Nephron progenitor cell (in vitro differentiated cells): ENCODE data around the gene UBXN6.
A peak's percentile ranks its signal among the peaks of the same experiment; 100 is the strongest.

Source experiments
- DNase-seq: peaks from one replicate; pipeline ENCODE4 v3.0.0; 2021
- H3K27ac Mint-ChIP-seq: 2 replicates; pipeline ENCODE4 v1.8.0; 2021; ENCODE audit warnings: mild to moderate bottlenecking, moderate library complexity, mixed read lengths
- H3K27me3 Mint-ChIP-seq: 2 replicates; pipeline ENCODE4 v1.8.0; 2021; ENCODE audit warnings: mild to moderate bottlenecking, low read depth, mixed read lengths; ENCODE audit not compliant: poor library complexity
- H3K36me3 Mint-ChIP-seq: 2 replicates; pipeline ENCODE4 v1.8.0; 2021; ENCODE audit warnings: low read depth, mixed read lengths
- H3K4me1 Mint-ChIP-seq: 2 replicates; pipeline ENCODE4 v1.8.0; 2021; ENCODE audit warnings: mixed read lengths
- H3K4me3 Mint-ChIP-seq: 2 replicates; pipeline ENCODE4 v1.8.0; 2021; ENCODE audit warnings: mild to moderate bottlenecking, moderate library complexity, mixed read lengths
- H3K9me3 Mint-ChIP-seq: 2 replicates; pipeline ENCODE4 v1.8.0; 2021; ENCODE audit warnings: mild to moderate bottlenecking, moderate library complexity, mixed read lengths
- CTCF ChIP-seq: fragments of 200-600 bp; sonication (generic); IDR thresholded peaks from 2 replicates; pipeline ENCODE4 v1.5.0; 2021; ENCODE audit warnings: antibody characterized with exemption

The UBXN6 gene

GRCh38 chr19:4491446-4491845, 33.9 kb upstream of the UBXN6 start:
- DNase-seq: no peak
- H3K4me3 Mint-ChIP-seq: no peak overlapping the region
- H3K27ac Mint-ChIP-seq: no peak overlapping the region
- no peaks in the 10 kb centered on the region for H3K9me3 Mint-ChIP-seq
- H3K27me3 Mint-ChIP-seq: no peaks in the 10 kb centered on the region
- H3K36me3 Mint-ChIP-seq: peaks cover 20% of the 10 kb centered on the region
- TF ChIP-seq CTCF: no peak
- no peaks in the 10 kb centered on the region for H3K4me1 Mint-ChIP-seq

GRCh38 chr19:4488496-4488895, 30.9 kb upstream of the UBXN6 start:
- no peak overlapping the region for H3K4me3 Mint-ChIP-seq
- H3K4me1 Mint-ChIP-seq: no peaks in the 10 kb centered on the region
- H3K9me3 Mint-ChIP-seq: no peaks in the 10 kb centered on the region
- no peak for DNase-seq
- no peak for TF ChIP-seq CTCF
- H3K27ac Mint-ChIP-seq: peak overlapping the region; percentile 42
- peaks cover 32% of the 10 kb centered on the region for H3K36me3 Mint-ChIP-seq
- H3K27me3 Mint-ChIP-seq: peaks cover 3% of the 10 kb centered on the region

- no peak for TF ChIP-seq CTCF
- Mint-ChIP-seq H3K36me3 (peaks cover 35% of the 10 kb centered on the region), H3K4me1 (no peaks in the 10 kb centered on the region), H3K9me3 (no peaks in the 10 kb centered on the region), H3K27me3 (peaks cover 3% of the 10 kb centered on the region), H3K4me3 (no peak overlapping the region), H3K27ac (peak overlapping the region; percentile 18)
- DNase-seq: no peak
These were observed 30.0 kb upstream of the UBXN6 start for GRCh38 chr19:4487572-4487971.

GRCh38 chr19:4483385-4483784, 25.8 kb upstream of the UBXN6 start:
- H3K27me3 Mint-ChIP-seq: peaks cover 5% of the 10 kb centered on the region
- peak overlapping the region; percentile 96 for H3K27ac Mint-ChIP-seq
- no peak for DNase-seq
- no peak for TF ChIP-seq CTCF
- H3K36me3 Mint-ChIP-seq: peaks cover 43% of the 10 kb centered on the region
- no peaks in the 10 kb centered on the region for H3K4me1 Mint-ChIP-seq
- H3K4me3 Mint-ChIP-seq: no peak overlapping the region
- H3K9me3 Mint-ChIP-seq: no peaks in the 10 kb centered on the region

GRCh38 chr19:4482721-4483364, 25.2 kb upstream of the UBXN6 start:
- H3K4me3 Mint-ChIP-seq: no peak overlapping the region
- H3K27me3 Mint-ChIP-seq: peaks cover 5% of the 10 kb centered on the region
- no peaks in the 10 kb centered on the region for H3K4me1 Mint-ChIP-seq
- H3K27ac Mint-ChIP-seq: no peak overlapping the region
- TF ChIP-seq CTCF: no peak
- H3K9me3 Mint-ChIP-seq: no peaks in the 10 kb centered on the region
- DNase-seq: no peak
- peaks cover 44% of the 10 kb centered on the region for H3K36me3 Mint-ChIP-seq
